ENCODE measurements around the gene FOXC1.

The FOXC1 gene

DNA sequence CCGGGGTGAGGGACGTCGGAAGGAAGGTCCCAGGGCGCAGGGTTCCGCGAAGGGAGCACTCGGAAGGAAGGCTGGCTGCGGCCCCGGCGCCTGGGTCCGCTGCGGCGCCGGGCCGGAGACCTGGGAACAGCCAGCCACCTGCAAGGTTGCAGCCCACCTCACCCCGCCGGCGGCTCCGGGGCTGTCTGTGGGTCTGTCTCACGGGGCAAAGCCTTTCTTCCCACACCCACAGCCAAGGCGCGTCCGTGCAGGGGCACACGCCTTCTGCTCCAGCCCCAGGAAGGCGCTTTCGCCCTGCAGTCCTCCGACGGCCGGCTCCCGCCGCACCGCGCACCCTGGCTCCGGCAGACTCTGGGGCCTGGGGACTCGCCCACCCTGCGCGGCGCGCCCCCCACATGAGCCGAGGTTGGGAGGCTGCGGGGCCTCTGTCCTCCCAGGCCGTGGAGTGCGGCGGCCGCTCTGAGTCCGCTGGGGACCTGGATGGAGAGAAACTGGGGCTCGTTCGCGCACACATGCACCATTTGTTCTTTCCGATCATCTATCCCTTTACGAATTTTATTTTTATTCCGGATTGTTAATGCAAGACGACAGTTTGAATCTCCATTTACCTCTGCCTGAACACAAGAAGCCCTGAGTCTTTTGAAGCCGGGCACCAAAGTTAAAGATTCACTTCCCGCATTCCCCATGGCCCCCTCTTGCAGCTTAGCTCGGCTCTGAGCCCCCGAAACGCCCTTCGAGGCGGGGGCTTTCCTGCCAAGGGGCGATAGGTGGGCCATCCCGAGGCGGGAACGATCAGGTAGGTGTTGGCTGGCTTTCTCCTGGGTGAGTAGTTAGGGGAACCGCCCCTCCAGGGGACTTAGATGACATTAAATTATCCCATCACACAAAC lies 4.5 kb upstream of the FOXC1 start:
- TF ChIP-seq, protein P1, sequence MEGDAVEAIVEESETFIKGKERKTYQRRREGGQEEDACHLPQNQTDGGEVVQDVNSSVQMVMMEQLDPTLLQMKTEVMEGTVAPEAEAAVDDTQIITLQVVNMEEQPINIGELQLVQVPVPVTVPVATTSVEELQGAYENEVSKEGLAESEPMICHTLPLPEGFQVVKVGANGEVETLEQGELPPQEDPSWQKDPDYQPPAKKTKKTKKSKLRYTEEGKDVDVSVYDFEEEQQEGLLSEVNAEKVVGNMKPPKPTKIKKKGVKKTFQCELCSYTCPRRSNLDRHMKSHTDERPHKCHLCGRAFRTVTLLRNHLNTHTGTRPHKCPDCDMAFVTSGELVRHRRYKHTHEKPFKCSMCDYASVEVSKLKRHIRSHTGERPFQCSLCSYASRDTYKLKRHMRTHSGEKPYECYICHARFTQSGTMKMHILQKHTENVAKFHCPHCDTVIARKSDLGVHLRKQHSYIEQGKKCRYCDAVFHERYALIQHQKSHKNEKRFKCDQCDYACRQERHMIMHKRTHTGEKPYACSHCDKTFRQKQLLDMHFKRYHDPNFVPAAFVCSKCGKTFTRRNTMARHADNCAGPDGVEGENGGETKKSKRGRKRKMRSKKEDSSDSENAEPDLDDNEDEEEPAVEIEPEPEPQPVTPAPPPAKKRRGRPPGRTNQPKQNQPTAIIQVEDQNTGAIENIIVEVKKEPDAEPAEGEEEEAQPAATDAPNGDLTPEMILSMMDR (IDR thresholded peaks at IDR 0.05; ENCODE audit: extremely low read depth, insufficient read depth, missing control alignments) = no peak
- in situ Hi-C loops (cut with MboI; ENCODE audit: low pct_unique_long_range_greater_than_20kb, low sequenced_read_pairs, unreplicated experiment) = loop anchor here (25.0 kb wide), 1 partner anchor 507 kb away; no protein-coding TSS in a partner anchor
- peak; percentile 61 for DNase-seq (ENCODE audit: low spot score)

DNA sequence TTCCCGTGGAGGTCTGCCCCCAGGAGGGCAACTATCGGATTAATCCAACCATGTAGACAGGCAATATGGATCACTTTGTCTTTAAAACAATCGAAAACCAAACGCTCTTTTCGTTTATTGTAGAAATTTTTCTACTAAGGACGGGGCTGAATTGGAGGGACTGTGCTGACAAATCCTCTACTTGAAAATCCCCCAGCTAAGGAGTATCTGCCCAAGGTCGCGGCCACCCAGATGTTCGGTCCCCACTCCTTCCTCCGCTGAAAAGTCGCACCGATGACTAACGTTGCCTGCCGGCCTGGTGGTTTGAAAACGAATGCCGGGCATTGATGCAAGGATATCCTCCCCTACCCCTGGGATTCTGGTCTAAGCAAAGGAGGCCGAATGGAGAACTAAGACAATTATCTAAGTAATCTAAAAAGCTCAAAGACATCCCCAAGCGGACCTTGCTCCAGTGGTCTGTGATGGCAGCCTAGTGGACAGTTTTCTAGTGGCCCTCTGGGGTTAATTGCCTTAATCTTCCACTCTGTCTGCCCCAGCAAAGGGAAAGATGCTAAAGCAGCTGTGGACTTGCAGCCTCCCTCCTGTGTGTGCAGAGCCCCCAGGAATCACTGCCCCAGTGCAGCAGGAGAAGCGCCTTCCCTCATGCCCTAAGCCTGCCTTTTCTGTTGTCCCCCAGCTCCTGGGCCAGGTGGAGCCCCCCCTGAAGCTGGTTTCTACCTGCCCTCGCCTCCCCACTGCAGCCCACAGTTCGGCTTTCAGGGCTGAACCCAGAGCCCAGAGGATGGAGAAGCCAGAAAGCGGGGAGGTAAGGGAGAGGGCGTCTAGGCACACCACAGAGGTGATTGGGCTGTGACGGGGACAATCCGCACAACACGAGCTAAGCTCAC lies 3.6 kb upstream of the FOXC1 start:
- TF ChIP-seq, protein P1 (IDR thresholded peaks at IDR 0.05; ENCODE audit: extremely low read depth, insufficient read depth, missing control alignments) = no peak
- in situ Hi-C loops (cut with MboI; ENCODE audit: low pct_unique_long_range_greater_than_20kb, low sequenced_read_pairs, unreplicated experiment) = loop anchor here (25.0 kb wide), 1 partner anchor 506 kb away; no protein-coding TSS in a partner anchor
- peak; percentile 48 for DNase-seq (ENCODE audit: low spot score)

DNA sequence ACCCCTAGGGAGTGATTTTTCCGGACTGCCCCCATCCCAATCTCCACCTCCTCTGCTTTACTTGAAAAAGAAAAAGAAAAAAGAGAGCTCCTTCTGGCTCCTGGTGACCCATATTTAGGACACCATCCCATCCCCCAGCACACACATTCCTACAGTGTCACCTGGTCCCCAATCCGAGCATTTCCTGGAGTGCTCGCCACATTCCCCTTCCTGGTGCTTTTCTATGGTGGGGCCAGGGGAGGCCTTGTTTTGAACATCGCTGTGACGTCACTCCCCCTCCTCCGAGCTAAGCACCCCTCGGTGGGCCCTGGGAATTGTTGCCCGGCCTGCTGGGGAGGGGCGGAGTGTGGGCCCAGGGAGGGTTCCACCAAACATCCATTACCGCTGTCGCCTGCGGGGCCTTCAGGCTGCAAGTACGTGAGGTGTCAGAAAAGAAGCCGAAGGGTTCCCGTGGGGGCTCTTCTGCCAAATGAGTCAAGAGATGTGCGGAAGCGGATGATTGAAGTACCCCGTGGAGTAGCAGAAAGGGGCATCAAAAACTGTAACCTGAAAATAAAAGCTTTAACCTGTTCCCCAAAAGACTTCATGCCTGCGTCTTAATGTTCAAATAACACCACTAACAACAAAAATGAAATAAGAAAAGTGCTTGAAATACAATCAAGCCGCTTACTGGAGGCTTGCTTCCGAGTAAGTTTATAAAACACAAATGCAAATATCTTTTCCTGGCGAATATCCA lies 2.8 kb upstream of the FOXC1 start:
- TF ChIP-seq, protein P1 (IDR thresholded peaks at IDR 0.05; ENCODE audit: extremely low read depth, insufficient read depth, missing control alignments) = no peak
- in situ Hi-C loops (cut with MboI; ENCODE audit: low pct_unique_long_range_greater_than_20kb, low sequenced_read_pairs, unreplicated experiment) = loop anchor here (25.0 kb wide), 1 partner anchor 505 kb away; no protein-coding TSS in a partner anchor
- peak; percentile 39 for DNase-seq (ENCODE audit: low spot score)

DNA sequence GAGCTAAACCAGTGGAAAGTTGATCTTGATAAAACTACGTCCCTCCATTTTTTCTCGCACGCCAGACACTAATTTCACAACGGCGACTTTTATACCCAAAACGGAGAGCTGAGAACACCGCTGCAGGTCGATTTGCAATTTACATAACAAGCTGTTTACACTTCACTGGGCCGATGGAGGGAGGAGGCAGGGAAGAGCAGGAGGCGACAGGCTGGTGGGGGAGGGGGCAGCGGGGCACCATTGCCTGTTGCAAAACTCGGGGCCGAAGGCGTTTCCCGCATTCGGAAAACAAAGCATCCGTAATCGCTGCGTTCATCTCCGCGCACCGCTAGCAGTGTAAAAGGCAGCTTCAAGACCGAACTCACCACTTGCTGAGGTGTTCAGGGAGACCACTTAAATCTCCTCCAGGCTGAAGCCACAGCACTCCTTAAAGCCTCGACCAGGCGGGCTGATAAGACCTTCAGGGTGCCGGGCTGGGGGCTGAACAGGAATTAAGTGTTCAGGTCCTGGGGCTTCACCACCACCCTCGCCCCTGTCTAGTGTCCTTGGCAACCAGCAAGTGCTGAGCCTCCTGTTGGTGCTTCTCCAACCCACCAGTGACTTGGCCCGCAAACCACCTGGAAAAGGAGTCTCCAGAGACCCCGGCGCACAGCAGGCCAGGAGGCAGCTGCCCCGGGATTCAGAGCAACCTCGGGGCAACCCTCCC lies 2.0 kb upstream of the FOXC1 start:
- in situ Hi-C loops (cut with MboI; ENCODE audit: low pct_unique_long_range_greater_than_20kb, low sequenced_read_pairs, unreplicated experiment) = loop anchor here (25.0 kb wide), 1 partner anchor 505 kb away; no protein-coding TSS in a partner anchor
- peak; percentile 45 for DNase-seq (ENCODE audit: low spot score)
- TF ChIP-seq, protein P1 (IDR thresholded peaks at IDR 0.05; ENCODE audit: extremely low read depth, insufficient read depth, missing control alignments) = no peak

DNA sequence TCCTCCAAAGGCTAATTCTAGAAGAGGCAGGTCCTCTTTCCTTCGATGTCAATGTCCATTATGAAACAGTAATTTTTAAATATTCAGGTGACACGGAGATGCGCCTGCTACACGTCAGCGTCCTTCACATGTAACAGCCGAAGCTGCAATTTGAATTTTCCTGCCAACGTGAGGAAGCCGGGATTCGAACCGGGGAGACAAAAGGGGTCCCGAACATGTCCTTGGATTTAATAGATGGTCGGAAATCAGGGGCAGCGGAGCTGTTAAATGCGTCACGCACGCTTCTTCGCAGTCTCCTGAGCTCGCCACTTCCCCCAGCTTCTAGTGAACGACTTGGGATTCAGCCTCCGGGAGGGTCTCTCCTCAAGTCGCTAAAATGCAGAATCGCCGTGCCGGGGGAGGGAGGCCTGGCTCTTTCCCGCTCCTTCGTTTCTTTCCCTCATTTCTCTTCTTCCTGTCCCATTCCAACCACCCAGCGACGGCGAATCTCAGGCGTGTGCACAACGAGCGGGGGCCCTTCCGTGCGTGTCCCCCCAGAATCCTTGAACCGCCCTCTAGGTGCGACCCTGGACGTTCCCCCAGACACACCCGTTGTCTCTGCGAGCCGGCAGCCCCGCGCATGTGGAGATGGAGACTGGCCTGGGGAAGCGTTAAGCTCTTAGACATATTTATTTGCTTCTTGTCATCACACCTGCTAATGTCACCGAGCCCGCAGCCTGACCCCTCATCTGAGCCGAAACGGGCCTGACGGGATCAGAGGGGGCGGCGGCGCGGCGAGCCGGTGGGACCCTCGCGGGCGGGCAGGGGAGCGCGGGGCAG lies 1.3 kb upstream of the FOXC1 start:
- DNase-seq (ENCODE audit: low spot score) = peak; percentile 52
- TF ChIP-seq, protein P1 (IDR thresholded peaks at IDR 0.05; ENCODE audit: extremely low read depth, insufficient read depth, missing control alignments) = no peak
- in situ Hi-C loops (cut with MboI; ENCODE audit: low pct_unique_long_range_greater_than_20kb, low sequenced_read_pairs, unreplicated experiment) = loop anchor here (25.0 kb wide), 1 partner anchor 504 kb away; no protein-coding TSS in a partner anchor
